Activated CD4-positive, alpha-beta memory T cell treated with anti-CD3 and anti-CD28 coated beads, Interleukin-2, amount 10 ng/mL, durations not matched to agents 7 days and 5 days (primary cell): Measurements from ENCODE around the gene SMCO2. TPM values are rescaled to one million over a fixed set of nuclear protein-coding genes. Genes with fewer than 3 reads are reported as not detected.

Source experiments
- CTCF ChIA-PET: fragments of 350-600 bp; sonication (Branson Sonifier 250); formaldehyde crosslinking; loops from one replicate; lab custom pipeline; 2021; ENCODE audit warnings: antibody characterized with exemption, inconsistent platforms; lab: Charles Lee
- POLR2A ChIA-PET: fragments of 350-600 bp; sonication (Branson Sonifier 250); formaldehyde crosslinking; loops from one replicate; lab custom pipeline; 2021; ENCODE audit warnings: antibody characterized with exemption; lab: Charles Lee
- DNase-seq: peaks from one replicate; pipeline ENCODE4 v3.0.0-alpha.2; 2020
- H3K27ac Mint-ChIP-seq: one replicate; pipeline ENCODE4 v1.8.0; 2021; ENCODE audit warnings: mild to moderate bottlenecking, mixed read lengths
- H3K27me3 Mint-ChIP-seq: one replicate; pipeline ENCODE4 v1.8.0; 2021; ENCODE audit warnings: mixed read lengths
- H3K36me3 Mint-ChIP-seq: one replicate; pipeline ENCODE4 v1.8.0; 2021; ENCODE audit warnings: low read depth, mixed read lengths
- H3K4me1 Mint-ChIP-seq: one replicate; pipeline ENCODE4 v1.8.0; 2021; ENCODE audit warnings: mixed read lengths
- H3K4me3 Mint-ChIP-seq: one replicate; pipeline ENCODE4 v1.8.0; 2021; ENCODE audit warnings: mild to moderate bottlenecking, mixed read lengths
- H3K9me3 Mint-ChIP-seq: one replicate; pipeline ENCODE4 v1.8.0; 2021; ENCODE audit warnings: mixed read lengths
- total RNA-seq, 2 experiments: library from RNA; stranded (reverse); gene quantifications; one replicate each; pipeline ENCODE4 v1.2.3, GENCODE V29; 2021

Gene SMCO2
- total RNA-seq, 2 experiments from 2014 or later = 0.38 to 0.60 TPM

GRCh38 chr12:27524839-27525753 lies 78.6 kb downstream of the SMCO2 start:
- ChIA-PET POLR2A (no interaction called here), CTCF (interaction anchor here (1.2 kb wide), 1 partner anchor 65 kb away, joined by 3 read pairs; no protein-coding TSS in a partner anchor)
- no peaks in the 10 kb centered on the region for H3K36me3 Mint-ChIP-seq
- no peak overlapping the region for H3K27ac Mint-ChIP-seq
- no peaks in the 10 kb centered on the region for H3K9me3 Mint-ChIP-seq
- H3K4me3 Mint-ChIP-seq = peak overlapping the region; percentile 90
- H3K4me1 Mint-ChIP-seq = peaks cover 20% of the 10 kb centered on the region
- peaks cover 30% of the 10 kb centered on the region for H3K27me3 Mint-ChIP-seq
- no peak for DNase-seq

DNA sequence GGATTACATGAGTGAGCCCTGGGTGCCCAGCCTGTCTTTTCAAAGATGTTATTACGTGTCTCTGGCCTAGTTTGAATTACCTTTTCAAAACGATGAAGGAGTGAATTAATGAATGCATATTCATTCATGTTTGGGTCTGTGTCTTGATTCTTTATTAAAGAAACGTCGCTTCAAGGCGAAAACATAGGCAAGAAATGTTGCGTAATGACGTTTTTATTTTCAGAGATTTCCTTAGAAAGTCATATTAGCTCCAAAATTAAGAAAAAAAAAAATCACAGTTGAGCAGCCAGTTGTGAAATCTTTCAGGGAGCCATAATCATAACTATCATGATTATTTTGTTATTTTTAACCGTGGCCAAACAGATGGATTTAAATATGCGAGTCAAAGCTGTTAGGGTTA lies 81.0 kb downstream of the SMCO2 start:
- H3K9me3 Mint-ChIP-seq = no peaks in the 10 kb centered on the region
- H3K27ac Mint-ChIP-seq = no peak overlapping the region
- H3K36me3 Mint-ChIP-seq = no peaks in the 10 kb centered on the region
- no peak for DNase-seq
- H3K4me1 Mint-ChIP-seq = peaks cover 15% of the 10 kb centered on the region
- ChIA-PET POLR2A (no interaction called here), CTCF (no interaction called here)
- H3K27me3 Mint-ChIP-seq = peaks cover 16% of the 10 kb centered on the region
- no peak overlapping the region for H3K4me3 Mint-ChIP-seq

GRCh38 chr12:27528788-27529187 lies 82.3 kb downstream of the SMCO2 start:
- Mint-ChIP-seq H3K4me1 (peaks cover 12% of the 10 kb centered on the region), H3K4me3 (no peak overlapping the region), H3K9me3 (no peaks in the 10 kb centered on the region), H3K27ac (no peak overlapping the region), H3K27me3 (peaks cover 20% of the 10 kb centered on the region), H3K36me3 (no peaks in the 10 kb centered on the region)
- POLR2A ChIA-PET = no interaction called here
- CTCF ChIA-PET = no interaction called here
- no peak for DNase-seq

DNA sequence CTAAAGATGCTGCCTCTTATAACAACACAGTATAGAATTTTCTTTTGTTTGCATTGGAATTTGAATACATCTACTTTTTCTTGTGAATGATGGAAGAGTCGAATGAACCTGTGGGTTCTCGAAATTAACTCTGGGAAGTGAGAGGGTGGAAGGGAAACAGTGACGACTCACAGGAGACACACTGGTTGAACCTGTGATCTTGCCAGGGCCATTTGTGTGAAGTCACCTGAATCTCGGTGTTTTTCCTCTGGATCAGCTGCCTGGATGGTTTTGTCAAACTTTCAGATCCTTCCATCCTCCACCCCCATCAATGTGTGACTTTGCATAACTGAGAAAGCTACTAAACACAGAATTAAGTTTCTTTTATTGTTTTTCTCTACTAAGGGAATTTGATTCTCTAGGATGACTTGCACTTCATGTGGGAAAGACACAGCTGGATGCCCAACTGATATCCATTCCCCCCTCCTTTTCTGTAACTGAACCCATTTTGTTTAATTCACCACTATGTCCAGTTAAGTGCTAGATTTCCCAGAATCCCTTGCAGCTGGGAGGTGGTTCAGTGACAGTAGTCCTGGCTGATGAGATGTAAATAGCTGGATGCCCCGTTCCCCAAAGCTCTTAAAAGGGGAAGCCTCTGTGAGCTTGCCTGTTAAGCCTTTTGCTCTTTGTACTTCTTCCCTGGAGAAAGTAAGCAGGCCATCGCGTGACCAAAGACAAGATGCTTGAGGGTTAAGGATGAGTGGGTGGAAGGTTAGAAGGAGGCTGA lies 83.8 kb downstream of the SMCO2 start:
- DNase-seq = no peak
- Mint-ChIP-seq H3K9me3 (no peaks in the 10 kb centered on the region), H3K4me3 (no peak overlapping the region), H3K27ac (no peak overlapping the region), H3K4me1 (peaks cover 17% of the 10 kb centered on the region), H3K36me3 (no peaks in the 10 kb centered on the region), H3K27me3 (peaks cover 18% of the 10 kb centered on the region)
- ChIA-PET CTCF (no interaction called here), POLR2A (no interaction called here)

- DNase-seq = no peak
- peaks cover 10% of the 10 kb centered on the region for H3K27me3 Mint-ChIP-seq
- no peaks in the 10 kb centered on the region for H3K9me3 Mint-ChIP-seq
- peaks cover 17% of the 10 kb centered on the region for H3K4me1 Mint-ChIP-seq
- no peaks in the 10 kb centered on the region for H3K36me3 Mint-ChIP-seq
- ChIA-PET POLR2A (no interaction called here), CTCF (no interaction called here)
- no peak overlapping the region for H3K27ac Mint-ChIP-seq
- H3K4me3 Mint-ChIP-seq = no peak overlapping the region
These were observed 85.4 kb downstream of the SMCO2 start for GRCh38 chr12:27531896-27532295.

DNA sequence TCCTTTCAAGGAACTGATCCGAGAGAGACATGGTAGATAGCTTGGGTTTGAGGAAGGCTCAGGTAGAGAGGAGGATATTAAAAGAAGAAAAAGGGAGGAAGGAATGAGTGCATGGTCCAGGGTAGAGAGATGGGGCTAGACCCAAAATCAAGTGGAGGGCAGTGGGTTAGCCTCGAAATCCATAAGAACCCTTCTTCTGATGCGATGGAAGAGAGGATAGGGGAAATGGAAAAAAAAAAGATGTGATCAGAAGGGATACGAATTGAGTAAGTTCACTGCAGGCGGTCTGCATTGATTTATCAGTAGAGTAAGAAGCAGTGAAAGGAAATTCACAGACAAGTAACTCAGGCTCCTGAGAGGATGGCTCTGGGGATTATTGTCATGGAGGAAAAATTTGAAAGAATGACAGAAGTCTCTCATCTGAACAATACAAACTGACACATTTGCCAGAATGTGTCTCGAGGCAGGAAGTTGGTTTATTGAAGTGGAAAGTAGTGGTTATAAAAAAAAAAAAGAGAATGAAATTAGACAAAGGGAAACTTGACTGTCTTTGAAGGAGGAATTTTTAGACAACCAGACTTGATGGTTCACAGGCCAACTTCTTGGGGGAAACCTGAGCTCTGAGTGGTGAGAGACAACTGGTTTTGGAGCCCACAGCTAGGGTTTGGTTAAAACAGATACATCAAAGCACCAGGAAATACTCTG lies 87.7 kb downstream of the SMCO2 start:
- Mint-ChIP-seq H3K4me1 (peaks cover 17% of the 10 kb centered on the region), H3K27ac (no peak overlapping the region), H3K4me3 (no peak overlapping the region), H3K36me3 (no peaks in the 10 kb centered on the region), H3K27me3 (peaks cover 8% of the 10 kb centered on the region), H3K9me3 (no peaks in the 10 kb centered on the region)
- CTCF ChIA-PET = no interaction called here
- POLR2A ChIA-PET = interaction anchor here (1.0 kb wide), 1 partner anchor 36 kb away, joined by 3 read pairs; no protein-coding TSS in a partner anchor
- no peak for DNase-seq

GRCh38 chr12:27534765-27535161 lies 88.2 kb downstream of the SMCO2 start:
- ChIA-PET POLR2A (interaction anchor here (1.0 kb wide), 1 partner anchor 37 kb away, joined by 3 read pairs; no protein-coding TSS in a partner anchor), CTCF (no interaction called here)
- peaks cover 8% of the 10 kb centered on the region for H3K27me3 Mint-ChIP-seq
- no peaks in the 10 kb centered on the region for H3K36me3 Mint-ChIP-seq
- no peak overlapping the region for H3K4me3 Mint-ChIP-seq
- peaks cover 17% of the 10 kb centered on the region for H3K4me1 Mint-ChIP-seq
- H3K27ac Mint-ChIP-seq = no peak overlapping the region
- DNase-seq = no peak
- no peaks in the 10 kb centered on the region for H3K9me3 Mint-ChIP-seq

DNA sequence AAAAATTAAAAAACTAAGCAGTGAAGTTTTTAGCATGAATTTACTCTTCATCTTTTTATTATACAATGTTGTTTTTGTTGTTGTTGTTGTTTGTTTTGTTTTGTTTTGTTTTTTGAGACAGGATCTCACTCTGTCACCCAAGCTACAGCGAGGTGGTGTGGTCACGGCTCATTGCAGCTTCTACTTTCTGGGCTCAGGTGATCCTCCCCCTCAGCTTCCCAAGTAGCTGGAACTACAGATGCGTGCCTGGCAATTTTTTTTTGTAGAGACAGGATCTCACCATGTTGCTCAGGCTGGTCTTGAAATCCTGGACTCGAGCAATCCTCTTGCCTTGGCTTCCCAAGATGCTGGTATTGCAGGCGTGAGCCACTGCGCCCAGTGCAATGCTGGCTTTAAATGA lies 88.8 kb downstream of the SMCO2 start:
- no peaks in the 10 kb centered on the region for H3K36me3 Mint-ChIP-seq
- H3K4me1 Mint-ChIP-seq = peaks cover 16% of the 10 kb centered on the region
- POLR2A ChIA-PET = no interaction called here
- H3K27ac Mint-ChIP-seq = no peak overlapping the region
- H3K27me3 Mint-ChIP-seq = peaks cover 8% of the 10 kb centered on the region
- no peak overlapping the region for H3K4me3 Mint-ChIP-seq
- CTCF ChIA-PET = no interaction called here
- no peaks in the 10 kb centered on the region for H3K9me3 Mint-ChIP-seq
- DNase-seq = no peak

- POLR2A ChIA-PET = no interaction called here
- Mint-ChIP-seq H3K27me3 (peaks cover 13% of the 10 kb centered on the region), H3K9me3 (no peaks in the 10 kb centered on the region), H3K4me3 (no peak overlapping the region), H3K4me1 (peaks cover 16% of the 10 kb centered on the region), H3K27ac (no peak overlapping the region), H3K36me3 (no peaks in the 10 kb centered on the region)
- DNase-seq = no peak
- CTCF ChIA-PET = no interaction called here
These were observed 91.5 kb downstream of the SMCO2 start for GRCh38 chr12:27537855-27538675.

DNA sequence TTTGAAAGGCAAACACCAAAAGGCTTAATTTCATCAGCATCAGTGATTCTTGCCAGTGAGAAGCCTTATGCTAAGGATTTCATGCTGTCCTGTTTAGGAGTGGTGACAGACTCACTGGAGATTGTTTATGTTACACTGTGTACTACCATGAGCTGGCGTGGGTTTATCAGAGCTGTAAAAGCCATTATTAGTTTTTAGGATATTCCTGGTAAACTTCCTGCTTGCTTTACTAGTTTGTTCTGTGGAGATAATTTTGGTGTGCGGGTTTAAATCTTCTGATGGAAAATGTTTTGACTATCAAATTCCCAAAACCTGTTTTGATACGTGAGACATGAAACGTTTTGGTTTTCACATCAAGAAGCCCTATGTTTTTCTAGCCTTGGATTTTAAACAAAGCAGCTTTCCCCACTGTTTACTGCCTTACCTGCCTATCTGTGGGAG lies 92.7 kb downstream of the SMCO2 start:
- POLR2A ChIA-PET = no interaction called here
- Mint-ChIP-seq H3K4me3 (no peak overlapping the region), H3K4me1 (peaks cover 7% of the 10 kb centered on the region), H3K27ac (no peak overlapping the region), H3K9me3 (peaks cover under 1% of the 10 kb centered on the region), H3K27me3 (peaks cover 12% of the 10 kb centered on the region), H3K36me3 (no peaks in the 10 kb centered on the region)
- DNase-seq = no peak
- CTCF ChIA-PET = no interaction called here

- H3K27ac Mint-ChIP-seq = no peak overlapping the region
- H3K9me3 Mint-ChIP-seq = peaks cover 4% of the 10 kb centered on the region
- DNase-seq = no peak
- no peak overlapping the region for H3K4me3 Mint-ChIP-seq
- H3K27me3 Mint-ChIP-seq = peaks cover 15% of the 10 kb centered on the region
- POLR2A ChIA-PET = no interaction called here
- H3K36me3 Mint-ChIP-seq = peaks cover 3% of the 10 kb centered on the region
- CTCF ChIA-PET = no interaction called here
- peaks cover 2% of the 10 kb centered on the region for H3K4me1 Mint-ChIP-seq
These were observed 94.6 kb downstream of the SMCO2 start for GRCh38 chr12:27541031-27541719.

DNA sequence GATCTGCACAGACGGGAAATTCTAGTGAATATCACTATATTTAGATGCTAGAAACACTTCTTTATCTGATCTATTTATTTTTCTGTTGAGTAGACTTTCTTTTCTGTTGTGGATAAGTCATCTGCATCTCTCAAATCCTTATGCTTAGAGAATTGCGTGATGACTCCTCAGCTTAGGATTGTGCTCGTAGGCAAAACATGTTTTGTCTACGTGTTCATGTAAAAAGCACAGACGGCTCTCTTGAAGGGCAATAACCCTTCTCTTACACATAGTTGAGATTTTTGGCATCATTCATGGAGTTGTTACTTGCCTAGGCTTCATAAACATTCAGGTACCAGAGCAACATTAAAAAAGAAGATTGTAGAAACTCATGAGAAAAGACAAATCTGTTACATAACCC lies 96.1 kb downstream of the SMCO2 start:
- ChIA-PET POLR2A (no interaction called here), CTCF (no interaction called here)
- Mint-ChIP-seq H3K36me3 (peaks cover 3% of the 10 kb centered on the region), H3K27me3 (peaks cover 15% of the 10 kb centered on the region), H3K4me1 (peaks cover 2% of the 10 kb centered on the region), H3K9me3 (peaks cover 4% of the 10 kb centered on the region), H3K27ac (no peak overlapping the region), H3K4me3 (no peak overlapping the region)
- no peak for DNase-seq
